IMR-90 (cell line): ENCODE data around the gene SGK1. TPM values are rescaled to one million over a fixed set of nuclear protein-coding genes. Genes with fewer than 3 reads are reported as not detected.
"Not testable (repeated sequence)": the region's sequence is repeated elsewhere in the genome, so short reads cannot be mapped to it uniquely, and the experiment has no call there.

ENCODE experiments used
- ATAC-seq: fragments of 200-7000 bp; cut with Tn5 transposase; 2 replicates; pipeline ENCODE4 v1.9.1; 2020; ENCODE audit warnings: low read depth, mild to moderate bottlenecking, moderate library complexity
- BruUV-seq: library from RNA; stranded (reverse); fragments of 400-500 nt; replicated peaks from 2 replicates; lab custom pipeline; 2021; lab: Mats Ljungman, UMichigan
- CTCF ChIA-PET: fragments of 300-600 bp; formaldehyde crosslinking; extraction: SDS; loops from one replicate; lab custom pipeline; 2021; ENCODE audit warnings: antibody characterized with exemption; lab: Yijun Ruan, JAX
- POLR2A ChIA-PET: fragments of 300-600 bp; sonication (Branson Sonifier 250); formaldehyde crosslinking; loops from one replicate; lab custom pipeline; 2022; ENCODE audit warnings: antibody characterized with exemption; ENCODE audit not compliant: unreplicated experiment; lab: Charles Lee
- DNase-seq: peaks from one replicate; pipeline ENCODE4 v3.0.0; 2013
- H2AFZ ChIP-seq: replicated peaks from 2 replicates; pipeline ENCODE3; 2013; ENCODE audit warnings: low read length, mild to moderate bottlenecking; ENCODE audit not compliant: poor library complexity
- H2AK5ac ChIP-seq: 2 replicates; pipeline ENCODE4 v1.6.1; 2013; ENCODE audit warnings: low read depth, low read length, inconsistent platforms
- H2AK9ac ChIP-seq: replicated peaks from 2 replicates; pipeline ENCODE3; 2013; ENCODE audit warnings: mild to moderate bottlenecking, low read depth, low read length, moderate library complexity; ENCODE audit not compliant: poor library complexity
- H2BK120ac ChIP-seq: 2 replicates; pipeline ENCODE4 v1.6.1; 2013; ENCODE audit warnings: low read depth, low read length, inconsistent platforms
- H2BK15ac ChIP-seq: 3 replicates; pipeline ENCODE4 v1.6.1; 2013; ENCODE audit warnings: low read depth, low read length, inconsistent platforms
- H2BK20ac ChIP-seq: 2 replicates; pipeline ENCODE4 v1.6.1; 2013; ENCODE audit warnings: low read depth, mild to moderate bottlenecking, inconsistent platforms, low read length, moderate library complexity
- H2BK5ac ChIP-seq: 2 replicates; pipeline ENCODE4 v1.6.1; 2013; ENCODE audit warnings: mild to moderate bottlenecking, low read depth, low read length, inconsistent platforms; ENCODE audit not compliant: poor library complexity, severe bottlenecking
- H3K14ac ChIP-seq: replicated peaks from 2 replicates; pipeline ENCODE4 v1.6.1; 2013; ENCODE audit warnings: low read depth, low read length, inconsistent platforms
- H3K18ac ChIP-seq: 2 replicates; pipeline ENCODE4 v1.6.1; 2013; ENCODE audit warnings: low read depth, low read length, control low read depth
- H3K23ac ChIP-seq: 2 replicates; pipeline ENCODE4 v1.6.1; 2013; ENCODE audit warnings: low read depth, low read length, inconsistent platforms
- H3K27ac ChIP-seq: 2 replicates; pipeline ENCODE4 v1.5.1; 2013; ENCODE audit warnings: mild to moderate bottlenecking, control low read depth, low read length; ENCODE audit not compliant: insufficient read depth
- H3K27me3 ChIP-seq: 2 replicates; pipeline ENCODE4 v1.6.1; 2013; ENCODE audit warnings: low read length; ENCODE audit not compliant: control insufficient read depth, insufficient read depth
- H3K36me3 ChIP-seq: 2 replicates; pipeline ENCODE4 v1.6.1; 2013; ENCODE audit warnings: low read length, mixed read lengths; ENCODE audit not compliant: control insufficient read depth, insufficient read depth
- H3K4ac ChIP-seq: 2 replicates; pipeline ENCODE4 v1.6.1; 2013; ENCODE audit warnings: low read depth, low read length, inconsistent platforms
- H3K4me1 ChIP-seq: 2 replicates; pipeline ENCODE4 v1.6.1; 2013; ENCODE audit warnings: low read length, mixed read lengths; ENCODE audit not compliant: control insufficient read depth, insufficient read depth
- H3K4me2 ChIP-seq: 2 replicates; pipeline ENCODE4 v1.6.1; 2013; ENCODE audit warnings: low read depth, mild to moderate bottlenecking, control low read depth, low read length, moderate library complexity
- H3K4me3 ChIP-seq: 2 replicates; pipeline ENCODE4 v1.5.1; 2013; ENCODE audit warnings: low read depth, mild to moderate bottlenecking, control low read depth, low read length, moderate library complexity; ENCODE audit not compliant: insufficient read depth
- H3K56ac ChIP-seq: 2 replicates; pipeline ENCODE4 v1.6.1; 2013; ENCODE audit warnings: low read length, inconsistent platforms; ENCODE audit not compliant: insufficient read depth; ENCODE audit errors: extremely low read depth
- H3K79me1 ChIP-seq, 2 experiments: 2 replicates each; pipeline ENCODE4 v1.6.1; 2013; ENCODE audit warnings: low read length in 2 of 2, inconsistent platforms in 1 of 2, low read depth in 1 of 2
- H3K9ac ChIP-seq: 2 replicates; pipeline ENCODE4 v1.6.1; 2013; ENCODE audit warnings: low read depth, low read length, control low read depth
- H3K9me1 ChIP-seq: 2 replicates; pipeline ENCODE4 v1.6.1; 2013; ENCODE audit warnings: low read length, inconsistent platforms; ENCODE audit not compliant: insufficient read depth
- H3K9me3 ChIP-seq: 2 replicates; pipeline ENCODE4 v1.6.1; 2013; ENCODE audit warnings: low read length; ENCODE audit not compliant: control insufficient read depth, insufficient read depth
- H4K20me1 ChIP-seq: 2 replicates; pipeline ENCODE4 v1.6.1; 2013; ENCODE audit warnings: low read length, inconsistent platforms; ENCODE audit not compliant: insufficient read depth
- H4K5ac ChIP-seq: 2 replicates; pipeline ENCODE4 v1.6.1; 2013; ENCODE audit warnings: mild to moderate bottlenecking, low read depth, low read length, control low read depth
- H4K8ac ChIP-seq, 2 experiments: 2 replicates each; pipeline ENCODE4 v1.6.1; 2013; ENCODE audit warnings: low read depth in 2 of 2, low read length in 2 of 2, control low read depth in 1 of 2, inconsistent platforms in 1 of 2
- H4K91ac ChIP-seq: 2 replicates; pipeline ENCODE4 v1.6.1; 2013; ENCODE audit warnings: low read depth, low read length, inconsistent platforms; ENCODE audit not compliant: insufficient read depth
- WGBS, 2 experiments: methylation state at CpG; one replicate each; pipeline versions ENCODE4 v1.1.5 to v1.1.7; 2013; ENCODE audit warnings: missing lambda C conversion rate in 2 of 2; ENCODE audit not compliant: insufficient read length in 1 of 2; ENCODE audit errors: extremely low coverage in 2 of 2; 5-methylcytosine and 5-hydroxymethylcytosine counted together
- dilution Hi-C: fragments of 300-500 bp; cut with HindIII; formaldehyde crosslinking; loops from one replicate; pipeline ENCODE4 v1.14.3; 2018; ENCODE audit warnings: low sequenced_read_pairs; ENCODE audit not compliant: unreplicated experiment
- in situ Hi-C: fragments of 300-500 bp; cut with MboI; formaldehyde crosslinking; loops from 3 replicates; pipeline ENCODE4 v1.14.3; 2019; ENCODE audit warnings: low sequenced_read_pairs, inconsistent platforms, mixed read lengths
- intact Hi-C: fragments of 100-400 bp; cut with micrococcal nuclease; formaldehyde crosslinking; loops from 2 replicates; pipeline ENCODE4 v1.10.0; 2022
- polyA plus RNA-seq, 3 experiments: library from polyadenylated mRNA; depleted of rRNA; stranded (reverse); fragments of >200 nt; gene quantifications; 2 replicates each; pipeline ENCODE4 v1.2.3, GENCODE V29; 2012; ENCODE audit warnings: low replicate concordance in 1 of 3
- total RNA-seq: library from RNA; depleted of rRNA; stranded (reverse); fragments of >200 nt; gene quantifications from 2 replicates; pipeline ENCODE4 v1.2.3, GENCODE V29; 2012

The SGK1 gene
- total and polyA plus RNA-seq, 2 of the 4 experiments (the other 2 are of a cell fraction) = 121 to 255 TPM

DNA sequence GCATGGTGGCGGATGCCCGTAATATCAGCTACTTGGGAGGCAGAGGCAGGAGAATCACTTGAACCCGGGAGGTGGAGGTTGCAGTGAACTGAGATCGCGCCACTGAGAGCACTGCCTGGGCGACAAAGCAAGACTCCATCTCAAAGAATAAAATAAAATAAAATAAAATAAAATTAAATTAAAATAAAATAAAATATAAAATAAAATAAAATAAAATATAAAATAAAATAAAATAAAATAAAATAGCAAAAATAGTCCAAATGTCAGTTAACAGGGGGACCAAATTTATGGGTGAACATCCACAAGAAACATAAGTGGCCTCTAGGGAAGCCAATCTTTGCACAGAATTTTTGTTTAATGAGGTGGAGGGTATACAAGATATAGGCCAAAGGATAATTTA, 120.2 kb downstream of the SGK1 start:
- H2BK15ac ChIP-seq, H3K27me3 ChIP-seq, H3K18ac ChIP-seq, H4K91ac ChIP-seq, H3K23ac ChIP-seq, H3K4ac ChIP-seq, H2BK120ac ChIP-seq, H3K9me3 ChIP-seq, H3K9ac ChIP-seq, dilution Hi-C loops, intact Hi-C loops, H4K20me1 ChIP-seq, H4K8ac ChIP-seq, H3K4me1 ChIP-seq, H3K9me1 ChIP-seq, H2AK5ac ChIP-seq, H2AK9ac ChIP-seq, H4K5ac ChIP-seq, H2AFZ ChIP-seq, H3K56ac ChIP-seq, H3K14ac ChIP-seq, H3K27ac ChIP-seq, in situ Hi-C loops, H3K4me3 ChIP-seq, DNase-seq, ATAC-seq, H3K36me3 ChIP-seq, H2BK5ac ChIP-seq, H3K79me1 ChIP-seq, BruUV-seq, POLR2A ChIA-PET, H3K4me2 ChIP-seq, H2BK20ac ChIP-seq: not testable (repeated sequence)
- CTCF ChIA-PET = interaction anchor here (0.6 to 0.7 kb wide), 2 partner anchors 58 to 132 kb away, joined by 3 to 4 read pairs; no protein-coding TSS in a partner anchor
- no CpG with 5 or more reads among the region's 6 CpGs for WGBS, 2 experiments
